Adrenal gland (tissue), 5 donors: ENCODE results near the gene CPTP.

ENCODE experiments used
- CTCF ChIP-seq, 6 experiments: fragments of 450-650 bp in 4 of 6; fragments of 200-600 bp in 2 of 6; sonication (generic) in 1 of 6; IDR thresholded peaks; 1 replicate in 5 of 6; 2 replicates in 1 of 6; pipeline versions ENCODE4 v1.5.1 to v1.8.0; 2016 to 2021; ENCODE audit warnings: antibody characterized with exemption in 6 of 6, mild to moderate bottlenecking in 2 of 6, moderate library complexity in 1 of 6
- POLR2A ChIP-seq, 2 donors: fragments of 450-650 bp; IDR thresholded peaks; one replicate each; pipeline ENCODE4 v1.6.1; 2017; ENCODE audit warnings: antibody characterized with exemption in 2 of 2, mild to moderate bottlenecking in 2 of 2, moderate library complexity in 1 of 2
- donor health status: DM: no; HTN: no; CAD: no.

- TF ChIP-seq CTCF (IDR thresholded peaks at IDR 0.05) = no peak
- TF ChIP-seq POLR2A (IDR thresholded peaks at IDR 0.05) = no peak
Observed at GRCh38 chr1:1340791-1341548, 16.4 kb downstream of the CPTP start.
